ENCODE measurements around the gene RPL10. TPM values are rescaled to one million over a fixed set of nuclear protein-coding genes. Genes with fewer than 3 reads are reported as not detected.

RPL10 gene
- total RNA-seq, 1 donor from 2014 or later: 9,585 TPM

DNA sequence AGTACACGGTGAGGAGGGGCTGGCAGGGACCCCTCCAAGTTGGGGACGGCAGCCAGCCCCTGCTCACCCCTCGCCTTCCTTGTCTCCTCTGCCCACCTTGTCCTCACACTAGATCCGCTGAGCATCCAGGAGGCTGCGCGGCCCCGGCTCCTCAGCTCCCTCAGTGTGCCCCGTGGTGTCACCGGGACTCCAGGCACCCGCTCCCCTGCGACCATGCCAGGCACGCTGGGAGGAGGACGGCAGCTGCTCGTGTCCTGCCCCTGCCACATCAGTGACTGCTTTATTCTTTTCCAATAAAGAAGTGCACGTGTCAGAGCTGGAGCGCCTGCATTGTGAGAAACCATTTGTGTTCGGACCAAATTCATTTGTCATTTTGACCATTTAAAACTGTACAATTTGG, 52.1 kb downstream of the RPL10 start:
- DNase-seq: no peak

Small RNA genes within 50 kb of the gene (small RNA-seq; reads per million reads assigned to genes)
- not detected for gene MIR6858 (ENCODE audit: low replicate concordance)
- not detected for gene SNORA70 (ENCODE audit: low replicate concordance)

Other genes starting within 250 kb of the RPL10 start
- not detected for gene OPN1MW, start 215.8 kb upstream of the RPL10 start, total RNA-seq
- not detected for gene OPN1MW2, start 178.6 kb upstream of the RPL10 start, total RNA-seq
- gene OPN1MW3, start 140.8 kb upstream of the RPL10 start, total RNA-seq: not detected
- gene TEX28, start 103.3 kb upstream of the RPL10 start, total RNA-seq: not detected
- 1.6 TPM for gene TKTL1, start 102.6 kb upstream of the RPL10 start, total RNA-seq
- gene FLNA, start 23.7 kb upstream of the RPL10 start, total RNA-seq: 406 TPM
- 23.1 TPM for gene EMD, start 19.1 kb upstream of the RPL10 start, total RNA-seq
- gene DNASE1L1, start 10.9 kb downstream of the RPL10 start, total RNA-seq: 49.2 TPM
- 17.0 TPM for gene TAFAZZIN, start 13.2 kb downstream of the RPL10 start, total RNA-seq
- 81.8 TPM for gene ATP6AP1, start 30.3 kb downstream of the RPL10 start, total RNA-seq
- gene GDI1, start 38.8 kb downstream of the RPL10 start, total RNA-seq: 91.6 TPM
- 27.5 TPM for gene FAM50A, start 45.8 kb downstream of the RPL10 start, total RNA-seq
- 15.4 TPM for gene PLXNA3, start 59.9 kb downstream of the RPL10 start, total RNA-seq
- gene LAGE3, start 80.9 kb downstream of the RPL10 start, total RNA-seq: 23.8 TPM
- 71.7 TPM for gene UBL4A, start 88.2 kb downstream of the RPL10 start, total RNA-seq
- gene SLC10A3, start 92.3 kb downstream of the RPL10 start, total RNA-seq: 16.3 TPM
- gene FAM3A, start 117.9 kb downstream of the RPL10 start, total RNA-seq: 20.6 TPM
- 15.0 TPM for gene G6PD, start 148.5 kb downstream of the RPL10 start, total RNA-seq
- 14.0 TPM for gene IKBKG, start 149.2 kb downstream of the RPL10 start, total RNA-seq
- not detected for gene CTAG1A, start 186.8 kb downstream of the RPL10 start, total RNA-seq
- not detected for gene CTAG1B, start 220.9 kb downstream of the RPL10 start, total RNA-seq